ENCODE data around the gene REV1. TPM values are rescaled to one million over a fixed set of nuclear protein-coding genes. Genes with fewer than 3 reads are reported as not detected.

The REV1 gene
- total RNA-seq, 1 experiment from 2014 or later, result 34.3 TPM

GRCh38 chr2:99445065-99445464 is 44.8 kb downstream of the REV1 start:
- no peak for TF ChIP-seq SRF (IDR thresholded peaks at IDR 0.05; ENCODE audit: low read depth)
- no peak for TF ChIP-seq REST (IDR thresholded peaks at IDR 0.05; ENCODE audit: low read depth)
- no peak for TF ChIP-seq TCF7L2 (IDR thresholded peaks at IDR 0.05; ENCODE audit: borderline replicate concordance, extremely low read depth, insufficient read depth, insufficient read length)
- no peak for TF ChIP-seq CBX3 (IDR thresholded peaks at IDR 0.05; ENCODE audit: low read depth)
- TF ChIP-seq RAD21 (IDR thresholded peaks at IDR 0.05; ENCODE audit: low read depth), result no peak
- TF ChIP-seq ELF1 (IDR thresholded peaks at IDR 0.05; ENCODE audit: borderline replicate concordance, low read depth), result no peak
- no peak for TF ChIP-seq YY1 (IDR thresholded peaks at IDR 0.05; ENCODE audit: extremely low read depth, insufficient replicate concordance, low read depth, low read length)
- no peak for TF ChIP-seq JUND (IDR thresholded peaks at IDR 0.05)
- TF ChIP-seq ZNF274 (IDR thresholded peaks at IDR 0.05; ENCODE audit: low read depth, low read length), result no peak
- no peak for TF ChIP-seq CTCF (IDR thresholded peaks at IDR 0.05 in 2 of 3, conservative IDR thresholded peaks at IDR 0.05 in 1 of 3; ENCODE audit: borderline replicate concordance in 1 of 3, insufficient read depth in 1 of 3, low read depth in 2 of 3, low read length in 2 of 3)
- no peak for TF ChIP-seq POLR2A (IDR thresholded peaks at IDR 0.05; ENCODE audit: borderline replicate concordance, extremely low read depth, insufficient read depth, insufficient read length)
- TF ChIP-seq, protein P1, sequence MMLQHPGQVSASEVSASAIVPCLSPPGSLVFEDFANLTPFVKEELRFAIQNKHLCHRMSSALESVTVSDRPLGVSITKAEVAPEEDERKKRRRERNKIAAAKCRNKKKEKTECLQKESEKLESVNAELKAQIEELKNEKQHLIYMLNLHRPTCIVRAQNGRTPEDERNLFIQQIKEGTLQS (IDR thresholded peaks at IDR 0.05), result no peak
- no peak for TF ChIP-seq ZBTB33 (IDR thresholded peaks at IDR 0.05; ENCODE audit: extremely low read depth, insufficient replicate concordance, low read length)

More at GRCh38 chr2:99445065-99445464, 44.8 kb downstream of the REV1 start:
- Histone ChIP-seq H3K4me1 (ENCODE audit: control insufficient read depth in 1 of 2, insufficient read depth in 2 of 2, low read length in 2 of 2) (peaks cover 0 to 6% of the 10 kb centered on the region in 2 experiments; a peak in 1 of 4 replicates), H3K9me3 (ENCODE audit: control insufficient read depth in 1 of 2, insufficient read depth in 1 of 2, low read depth in 1 of 2, low read length in 2 of 2) (no peaks in the 10 kb centered on the region), H2AFZ (ENCODE audit: low read depth, low read length, poor library complexity, severe bottlenecking) (no peak overlapping the region), H3K79me2 (ENCODE audit: insufficient read depth, low read length) (peaks cover 57% of the 10 kb centered on the region), H3K9ac (ENCODE audit: low read length) (no peak overlapping the region), H3K9me2 (ENCODE audit: insufficient read depth) (no peaks in the 10 kb centered on the region), H3K27me3 (ENCODE audit: insufficient read depth, low read length) (no peaks in the 10 kb centered on the region), H3K4me3 (replicated peaks in 1 of 2; ENCODE audit: low read depth in 1 of 2, low read length in 2 of 2) (no peak overlapping the region), H3K27ac (ENCODE audit: low read depth, low read length) (no peak overlapping the region), H3K4me2 (ENCODE audit: low read length) (no peak overlapping the region), H4K20me1 (ENCODE audit: insufficient read depth) (0 out of 2 replicates have a peak, but pooled peaks cover 5% of the 10 kb centered on the region), H3K36me3 (ENCODE audit: control insufficient read depth in 1 of 2, insufficient read depth in 2 of 2, low read length in 2 of 2) (peaks cover 4 to 6% of the 10 kb centered on the region in 2 experiments; a peak in 1 of 4 replicates)
- ChIA-PET RAD21 (ENCODE audit: low non-redundant PET in 1 of 2, low total read pairs in 2 of 2, uncharacterized antibody in 2 of 2, unreplicated experiment in 2 of 2) (no interaction called here), CTCF (no interaction called here), POLR2A (no interaction called here)
- DNase-seq (ENCODE audit: low read depth, low spot score) (no peak), ATAC-seq (no peak)
- BruUV-seq (replicated peaks), result no TSS peak
- intact Hi-C loops (cut with micrococcal nuclease), result no loop called here
